ENCODE data around the gene ATP4B. TPM values are rescaled to one million over a fixed set of nuclear protein-coding genes. Genes with fewer than 3 reads are reported as not detected.

Gene ATP4B
- polyA plus RNA-seq, 1 donor (not counting 4 experiments of a cell fraction or from before 2014, with no cell fraction given) = not detected

GRCh38 chr13:113635048-113635420, 23.0 kb downstream of the ATP4B start:
- Histone ChIP-seq H3K4me1 (ENCODE audit: control insufficient read depth, extremely low read depth, insufficient read depth, low read length) (no peaks in the 10 kb centered on the region), H3K9ac (ENCODE audit: control insufficient read depth, extremely low read depth, insufficient read depth, low read length) (no peak overlapping the region), H3K79me2 (ENCODE audit: control insufficient read depth, insufficient read depth, low read length) (peaks cover 13% of the 10 kb centered on the region), H3K36me3 (ENCODE audit: control insufficient read depth in 2 of 2, extremely low read depth in 1 of 2, insufficient read depth in 2 of 2, low read length in 2 of 2) (peaks cover 57 to 72% of the 10 kb centered on the region in 2 experiments), H3K9me3 (ENCODE audit: control insufficient read depth, low read depth, low read length) (no peaks in the 10 kb centered on the region), H3K4me2 (ENCODE audit: control insufficient read depth, extremely low read depth, insufficient read depth, low read depth, low read length) (no peak overlapping the region), H2AFZ (ENCODE audit: control insufficient read depth, low read length) (no peak overlapping the region), H3K27ac (ENCODE audit: control insufficient read depth, insufficient read depth, low read length) (no peak overlapping the region), H3K27me3 (ENCODE audit: control insufficient read depth, extremely low read depth, insufficient read depth, low read length) (no peaks in the 10 kb centered on the region), H3K9me1 (ENCODE audit: control insufficient read depth, extremely low read depth, insufficient read depth, low read length) (no peaks in the 10 kb centered on the region), H3K4me3 (ENCODE audit: control insufficient read depth in 2 of 3, extremely low read depth in 1 of 3, insufficient read depth in 2 of 3, low read depth in 1 of 3, low read length in 3 of 3) (no peak overlapping the region), H4K20me1 (ENCODE audit: control insufficient read depth, extremely low read depth, insufficient read depth, low read length) (no peaks in the 10 kb centered on the region)
- dilution Hi-C loops (cut with MboI; ENCODE audit: extremely low pct_ligation_motif_present, low sequenced_read_pairs) = no loop called here
- no peak for FAIRE-seq
- no peak for TF ChIP-seq EZH2 (IDR thresholded peaks at IDR 0.05; ENCODE audit: low read length)
- TF ChIP-seq, protein P1, sequence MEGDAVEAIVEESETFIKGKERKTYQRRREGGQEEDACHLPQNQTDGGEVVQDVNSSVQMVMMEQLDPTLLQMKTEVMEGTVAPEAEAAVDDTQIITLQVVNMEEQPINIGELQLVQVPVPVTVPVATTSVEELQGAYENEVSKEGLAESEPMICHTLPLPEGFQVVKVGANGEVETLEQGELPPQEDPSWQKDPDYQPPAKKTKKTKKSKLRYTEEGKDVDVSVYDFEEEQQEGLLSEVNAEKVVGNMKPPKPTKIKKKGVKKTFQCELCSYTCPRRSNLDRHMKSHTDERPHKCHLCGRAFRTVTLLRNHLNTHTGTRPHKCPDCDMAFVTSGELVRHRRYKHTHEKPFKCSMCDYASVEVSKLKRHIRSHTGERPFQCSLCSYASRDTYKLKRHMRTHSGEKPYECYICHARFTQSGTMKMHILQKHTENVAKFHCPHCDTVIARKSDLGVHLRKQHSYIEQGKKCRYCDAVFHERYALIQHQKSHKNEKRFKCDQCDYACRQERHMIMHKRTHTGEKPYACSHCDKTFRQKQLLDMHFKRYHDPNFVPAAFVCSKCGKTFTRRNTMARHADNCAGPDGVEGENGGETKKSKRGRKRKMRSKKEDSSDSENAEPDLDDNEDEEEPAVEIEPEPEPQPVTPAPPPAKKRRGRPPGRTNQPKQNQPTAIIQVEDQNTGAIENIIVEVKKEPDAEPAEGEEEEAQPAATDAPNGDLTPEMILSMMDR (optimal IDR thresholded peaks at IDR 0.05 in 1 of 3, IDR thresholded peaks at IDR 0.05 in 1 of 3, conservative IDR thresholded peaks at IDR 0.05 in 1 of 3; ENCODE audit: extremely low read depth in 1 of 3, insufficient read depth in 2 of 3, low read length in 3 of 3) = no peak
- DNase-seq (ENCODE audit: low read depth, low spot score) = no peak

DNA sequence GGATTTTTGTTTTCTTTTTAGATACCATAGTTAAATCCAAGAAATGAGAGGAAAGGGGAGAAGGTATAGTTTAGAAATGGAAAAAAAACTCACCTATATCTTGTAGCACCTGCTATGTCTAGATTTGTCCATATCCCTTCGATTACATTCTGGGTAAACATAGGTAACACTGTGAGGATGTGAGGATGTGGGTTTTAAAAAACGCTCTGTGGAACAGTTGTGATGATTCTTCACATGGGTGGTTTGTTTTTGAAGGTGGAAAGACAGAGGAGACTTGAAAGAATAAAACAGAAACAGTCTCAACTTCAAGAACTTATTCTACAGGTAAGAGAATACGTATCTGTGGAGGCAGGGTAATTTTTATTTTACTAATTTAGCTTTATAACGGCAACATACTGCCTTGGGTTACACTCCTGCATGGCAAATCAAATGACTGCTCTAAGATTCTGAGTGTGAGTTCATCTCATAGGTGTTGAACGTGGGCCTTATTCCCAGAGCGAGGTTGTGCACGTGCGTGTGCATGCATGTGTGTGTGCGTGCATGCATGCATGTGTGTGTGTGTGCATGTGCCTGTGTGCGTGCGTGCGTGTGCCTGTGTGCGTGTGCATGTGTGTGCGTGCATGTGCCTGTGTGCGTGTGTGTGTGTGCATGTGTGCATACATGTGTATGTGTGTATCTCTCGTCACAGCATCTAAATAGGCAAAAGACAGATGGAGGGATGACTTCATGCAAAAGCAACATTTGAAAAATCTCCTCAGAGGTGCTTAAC, 23.5 kb downstream of the ATP4B start:
- Histone ChIP-seq H2AFZ (ENCODE audit: control insufficient read depth, low read length) (no peak overlapping the region), H3K9me1 (ENCODE audit: control insufficient read depth, extremely low read depth, insufficient read depth, low read length) (no peaks in the 10 kb centered on the region), H3K36me3 (ENCODE audit: control insufficient read depth in 2 of 2, extremely low read depth in 1 of 2, insufficient read depth in 2 of 2, low read length in 2 of 2) (peaks cover 55 to 74% of the 10 kb centered on the region in 2 experiments), H3K4me1 (ENCODE audit: control insufficient read depth, extremely low read depth, insufficient read depth, low read length) (no peaks in the 10 kb centered on the region), H4K20me1 (ENCODE audit: control insufficient read depth, extremely low read depth, insufficient read depth, low read length) (no peaks in the 10 kb centered on the region), H3K9me3 (ENCODE audit: control insufficient read depth, low read depth, low read length) (no peaks in the 10 kb centered on the region), H3K4me2 (ENCODE audit: control insufficient read depth, extremely low read depth, insufficient read depth, low read depth, low read length) (no peak overlapping the region), H3K4me3 (ENCODE audit: control insufficient read depth in 2 of 3, extremely low read depth in 1 of 3, insufficient read depth in 2 of 3, low read depth in 1 of 3, low read length in 3 of 3) (no peak overlapping the region), H3K9ac (ENCODE audit: control insufficient read depth, extremely low read depth, insufficient read depth, low read length) (no peak overlapping the region), H3K27ac (ENCODE audit: control insufficient read depth, insufficient read depth, low read length) (no peak overlapping the region), H3K27me3 (ENCODE audit: control insufficient read depth, extremely low read depth, insufficient read depth, low read length) (no peaks in the 10 kb centered on the region), H3K79me2 (ENCODE audit: control insufficient read depth, insufficient read depth, low read length) (peaks cover 19% of the 10 kb centered on the region)
- DNase-seq (ENCODE audit: low read depth, low spot score) (no peak), FAIRE-seq (no peak)
- dilution Hi-C loops (cut with MboI; ENCODE audit: extremely low pct_ligation_motif_present, low sequenced_read_pairs) = no loop called here
- TF ChIP-seq EZH2 (IDR thresholded peaks at IDR 0.05; ENCODE audit: low read length) = no peak
- TF ChIP-seq, protein P1 (optimal IDR thresholded peaks at IDR 0.05 in 1 of 3, IDR thresholded peaks at IDR 0.05 in 1 of 3, conservative IDR thresholded peaks at IDR 0.05 in 1 of 3; ENCODE audit: extremely low read depth in 1 of 3, insufficient read depth in 2 of 3, low read length in 3 of 3) = no peak

All from keratinocyte (primary cell).